HL-60/S4 (cell line): ENCODE results near the gene AXL.

Experiments
- in situ Hi-C: fragments of 300-500 bp; cut with MboI; formaldehyde crosslinking; loops from 2 replicates; pipeline ENCODE4 v1.14.3; 2022; ENCODE audit warnings: low sequenced_read_pairs

AXL gene

DNA sequence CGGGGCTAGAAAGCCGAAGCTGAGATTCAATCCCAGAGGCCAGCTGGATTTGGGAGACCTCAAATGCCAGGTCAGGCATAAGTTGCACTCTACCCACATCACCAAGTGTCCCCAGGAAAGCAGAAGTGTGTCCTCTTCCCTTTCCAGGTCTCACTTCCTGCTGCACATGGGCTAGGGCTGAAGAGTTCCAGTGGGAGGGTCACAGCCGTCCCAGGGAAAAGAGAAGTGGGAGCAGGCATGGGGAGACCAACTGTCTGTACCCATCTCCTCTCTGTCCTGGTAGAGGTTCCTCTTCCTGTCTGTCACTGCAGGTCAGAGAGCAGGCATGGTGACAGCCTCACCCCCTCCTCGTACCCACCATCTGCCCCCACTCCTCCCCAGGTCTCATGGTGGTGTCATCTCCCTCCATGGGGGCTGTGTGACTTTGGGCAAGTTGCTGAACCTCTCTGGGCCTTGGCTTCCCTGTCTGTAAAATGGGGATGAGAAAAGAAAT is 14.8 kb downstream of the AXL start:
- in situ Hi-C loops, result no loop called here

DNA sequence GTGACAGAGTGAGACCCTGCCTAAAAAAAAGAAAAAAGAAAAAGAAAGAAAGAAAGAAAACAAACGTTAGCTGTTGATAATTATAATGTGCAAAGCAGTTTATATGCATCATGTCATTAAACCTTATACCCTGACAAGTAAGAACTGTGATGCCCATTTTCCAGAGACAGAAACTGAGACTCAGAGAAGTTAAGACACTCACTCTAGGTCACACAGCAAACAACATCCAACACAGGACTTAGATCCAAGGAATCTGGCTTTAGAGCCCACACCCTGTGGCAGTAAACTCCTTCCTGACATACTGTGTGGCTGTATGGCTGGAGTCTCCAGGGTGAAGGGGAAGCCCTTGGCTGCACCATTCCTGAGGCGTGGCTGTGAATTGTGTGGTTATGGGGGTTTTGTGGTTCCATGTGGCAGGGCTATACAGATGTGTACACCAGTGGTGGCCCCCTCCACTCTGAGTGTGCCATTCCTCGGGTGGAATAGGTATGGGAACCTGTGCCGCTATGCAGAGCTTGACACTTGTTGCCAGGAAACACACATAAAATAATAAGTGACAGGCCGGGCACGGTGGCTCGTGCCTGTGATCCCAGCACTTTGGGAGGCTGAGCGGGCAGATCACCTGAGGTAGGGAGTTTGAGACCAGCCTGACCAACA is 15.6 kb downstream of the AXL start:
- in situ Hi-C loops, result no loop called here

- in situ Hi-C loops, result no loop called here
These were observed 16.5 kb downstream of the AXL start for GRCh38 chr19:41235480-41235879.

GRCh38 chr19:41238244-41238643 is 19.2 kb downstream of the AXL start:
- in situ Hi-C loops, result no loop called here

GRCh38 chr19:41239363-41239762 is 20.3 kb downstream of the AXL start:
- in situ Hi-C loops, result no loop called here

- in situ Hi-C loops, result no loop called here
These were observed 21.0 kb downstream of the AXL start for GRCh38 chr19:41239961-41240574.

GRCh38 chr19:41241859-41242258 is 22.8 kb downstream of the AXL start:
- in situ Hi-C loops, result no loop called here

- in situ Hi-C loops, result no loop called here
These were observed 25.1 kb downstream of the AXL start for GRCh38 chr19:41244117-41244516.

GRCh38 chr19:41245843-41246242 is 26.8 kb downstream of the AXL start:
- in situ Hi-C loops, result no loop called here

GRCh38 chr19:41248895-41249294 is 29.9 kb downstream of the AXL start:
- in situ Hi-C loops, result no loop called here

- in situ Hi-C loops, result no loop called here
These were observed 30.8 kb downstream of the AXL start for GRCh38 chr19:41249707-41250423.

GRCh38 chr19:41253660-41254059 is 34.6 kb downstream of the AXL start:
- in situ Hi-C loops, result no loop called here

GRCh38 chr19:41255171-41255570 is 36.1 kb downstream of the AXL start:
- in situ Hi-C loops, result no loop called here

DNA sequence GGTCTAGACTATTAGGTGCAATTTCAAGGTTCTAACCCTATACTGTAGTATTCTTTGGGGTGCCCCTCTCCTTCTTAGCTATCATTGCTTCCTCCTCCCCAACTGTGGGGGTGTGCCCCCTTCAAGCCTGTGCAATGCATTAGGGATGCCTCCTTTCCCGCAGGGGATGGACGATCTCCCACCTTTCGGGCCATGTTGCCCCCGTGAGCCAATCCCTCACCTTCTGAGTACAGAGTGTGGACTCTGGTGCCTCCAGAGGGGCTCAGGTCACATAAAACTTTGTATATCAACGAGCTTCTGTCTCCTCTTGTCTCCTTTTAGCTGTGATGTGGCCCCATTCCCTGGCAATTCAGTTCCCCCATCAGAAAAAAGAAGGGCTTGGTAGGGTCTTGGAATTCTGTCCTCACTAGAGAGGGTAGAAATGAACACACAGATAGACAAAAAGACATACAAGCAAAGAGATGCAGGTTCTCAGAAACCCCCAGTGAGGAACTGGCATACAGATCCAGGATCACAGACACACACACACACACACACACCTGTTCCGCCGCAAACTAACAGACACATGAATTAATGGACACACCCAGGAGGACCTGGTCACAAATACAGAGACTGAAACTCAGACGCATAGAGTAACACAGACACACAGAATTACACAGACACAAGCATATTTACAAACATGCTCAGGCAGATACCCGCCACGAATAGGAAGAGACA is 42.6 kb downstream of the AXL start:
- in situ Hi-C loops, result no loop called here

GRCh38 chr19:41263042-41263849 is 44.2 kb downstream of the AXL start:
- in situ Hi-C loops, result no loop called here

DNA sequence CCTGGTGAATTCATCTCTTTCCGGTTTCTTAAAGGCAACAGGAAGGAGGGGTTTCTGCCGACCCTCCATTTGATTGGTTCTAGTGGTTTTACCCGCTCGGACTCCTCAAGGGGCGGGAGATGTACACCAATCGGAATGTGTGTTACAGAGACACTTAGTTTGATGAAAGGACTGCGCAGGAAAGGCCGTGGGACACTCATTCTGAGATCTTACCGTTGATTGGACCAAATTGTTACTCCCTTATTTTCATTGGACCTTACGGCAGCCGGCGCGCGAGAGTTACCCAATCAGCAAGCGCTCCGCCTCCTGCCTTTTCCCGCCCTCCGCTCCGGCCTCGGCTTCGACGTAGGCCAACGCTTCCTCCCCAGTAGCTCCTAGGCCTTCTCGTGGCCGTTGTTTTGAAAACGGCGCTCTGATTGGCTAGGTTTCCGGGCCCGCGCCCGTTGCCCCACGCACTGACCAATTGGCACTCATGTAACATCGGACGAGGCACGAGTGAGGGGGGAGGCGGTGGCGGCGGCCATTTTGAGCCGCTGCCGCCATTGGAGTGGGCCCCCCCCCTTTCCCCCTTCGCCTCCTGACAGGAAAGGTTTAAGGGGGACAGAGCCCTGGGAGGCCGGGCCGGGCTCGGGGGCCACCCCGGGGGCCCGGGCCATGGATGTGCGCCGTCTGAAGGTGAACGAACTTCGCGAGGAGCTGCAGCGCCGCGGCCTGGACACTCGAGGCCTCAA is 45.0 kb downstream of the AXL start, which contains the start of gene HNRNPUL1:
TSS of gene HNRNPUL1 (plus strand) at position 523 of the 731 bp plus-strand sequence. CDS start at position 655, 132 bp downstream.
- in situ Hi-C loops, result no loop called here

GRCh38 chr19:41264581-41265394 is 45.8 kb downstream of the AXL start:
- in situ Hi-C loops, result no loop called here

GRCh38 chr19:41265395-41266153 is 46.6 kb downstream of the AXL start:
- in situ Hi-C loops, result no loop called here
